Choroid plexus epithelial cell (primary cell): ENCODE results near the gene RTTN.
A peak's percentile ranks its signal among the peaks of the same experiment; 100 is the strongest.

Source experiments
- DNase-seq: peaks from one replicate; pipeline ENCODE4 v3.0.0-alpha.2; 2010; ENCODE audit warnings: low read depth
- H3K4me3 ChIP-seq: 2 replicates; pipeline ENCODE4 v1.5.1; 2011; ENCODE audit warnings: low read depth, mild to moderate bottlenecking, control low read depth, low read length, moderate library complexity
- TF ChIP-seq, protein P1 (sequence below): conservative IDR thresholded peaks from 2 replicates; pipeline ENCODE4 v1.5.1; 2011; ENCODE audit warnings: low read depth, mild to moderate bottlenecking, control low read depth, inconsistent platforms, low read length, moderate library complexity

The RTTN gene

DNA sequence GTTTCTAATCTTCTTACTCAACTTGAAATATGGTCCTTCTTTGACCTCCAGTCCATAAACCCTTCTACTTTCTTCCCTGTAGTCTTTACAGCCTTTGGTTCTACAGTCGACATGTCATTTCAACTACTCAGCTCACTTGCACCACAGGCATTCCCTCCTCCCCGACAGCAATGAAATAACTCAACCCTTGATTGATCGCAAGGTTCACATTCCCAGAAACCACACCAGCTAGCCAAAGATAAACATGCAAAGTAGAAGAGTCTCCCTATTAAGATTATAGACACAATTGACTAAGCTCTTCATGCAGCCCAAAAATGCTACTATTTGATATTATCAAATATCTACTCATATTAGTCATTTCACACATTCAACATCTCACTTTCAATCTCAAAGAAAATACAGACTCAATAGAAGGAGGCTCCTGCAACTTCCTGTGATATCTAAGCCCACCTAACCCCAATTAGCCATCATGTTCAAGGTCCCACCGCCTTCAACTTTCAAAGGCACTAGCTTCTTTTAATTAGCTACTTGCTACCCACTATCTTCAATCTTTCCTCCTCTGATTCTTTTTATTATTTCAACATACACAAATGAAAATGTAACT lies 50.8 kb downstream of the RTTN start:
- no peak overlapping the region for H3K4me3 ChIP-seq
- DNase-seq, result peak; percentile 94
- TF ChIP-seq, protein P1, sequence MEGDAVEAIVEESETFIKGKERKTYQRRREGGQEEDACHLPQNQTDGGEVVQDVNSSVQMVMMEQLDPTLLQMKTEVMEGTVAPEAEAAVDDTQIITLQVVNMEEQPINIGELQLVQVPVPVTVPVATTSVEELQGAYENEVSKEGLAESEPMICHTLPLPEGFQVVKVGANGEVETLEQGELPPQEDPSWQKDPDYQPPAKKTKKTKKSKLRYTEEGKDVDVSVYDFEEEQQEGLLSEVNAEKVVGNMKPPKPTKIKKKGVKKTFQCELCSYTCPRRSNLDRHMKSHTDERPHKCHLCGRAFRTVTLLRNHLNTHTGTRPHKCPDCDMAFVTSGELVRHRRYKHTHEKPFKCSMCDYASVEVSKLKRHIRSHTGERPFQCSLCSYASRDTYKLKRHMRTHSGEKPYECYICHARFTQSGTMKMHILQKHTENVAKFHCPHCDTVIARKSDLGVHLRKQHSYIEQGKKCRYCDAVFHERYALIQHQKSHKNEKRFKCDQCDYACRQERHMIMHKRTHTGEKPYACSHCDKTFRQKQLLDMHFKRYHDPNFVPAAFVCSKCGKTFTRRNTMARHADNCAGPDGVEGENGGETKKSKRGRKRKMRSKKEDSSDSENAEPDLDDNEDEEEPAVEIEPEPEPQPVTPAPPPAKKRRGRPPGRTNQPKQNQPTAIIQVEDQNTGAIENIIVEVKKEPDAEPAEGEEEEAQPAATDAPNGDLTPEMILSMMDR, result no peak

- TF ChIP-seq, protein P1, result no peak
- no peak for DNase-seq
- no peak overlapping the region for H3K4me3 ChIP-seq
Observed at GRCh38 chr18:70151614-70152013, 53.9 kb downstream of the RTTN start.

GRCh38 chr18:70149616-70150301 lies 55.7 kb downstream of the RTTN start:
- H3K4me3 ChIP-seq, result no peak overlapping the region
- TF ChIP-seq, protein P1, result no peak
- DNase-seq, result no peak

DNA sequence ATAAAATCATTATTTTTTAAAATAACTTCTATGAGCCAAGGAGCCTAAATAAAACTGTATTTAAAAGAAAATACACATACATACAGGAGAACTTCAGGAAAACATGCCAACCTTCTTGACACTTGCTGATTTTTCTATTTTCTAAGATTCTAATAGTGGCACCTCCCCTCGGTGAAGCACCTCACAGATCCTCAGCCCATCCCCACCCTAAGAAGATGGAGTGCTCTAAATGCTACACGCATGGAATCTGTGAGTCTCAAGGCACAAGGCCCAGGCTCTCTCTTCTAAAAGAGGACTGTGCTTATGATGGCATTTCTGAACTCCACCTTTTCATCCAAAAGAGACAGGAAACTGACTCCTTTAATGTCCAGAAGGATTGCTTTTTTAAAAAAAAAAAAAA lies 56.3 kb downstream of the RTTN start:
- no peak for DNase-seq
- no peak overlapping the region for H3K4me3 ChIP-seq
- TF ChIP-seq, protein P1, result no peak

DNA sequence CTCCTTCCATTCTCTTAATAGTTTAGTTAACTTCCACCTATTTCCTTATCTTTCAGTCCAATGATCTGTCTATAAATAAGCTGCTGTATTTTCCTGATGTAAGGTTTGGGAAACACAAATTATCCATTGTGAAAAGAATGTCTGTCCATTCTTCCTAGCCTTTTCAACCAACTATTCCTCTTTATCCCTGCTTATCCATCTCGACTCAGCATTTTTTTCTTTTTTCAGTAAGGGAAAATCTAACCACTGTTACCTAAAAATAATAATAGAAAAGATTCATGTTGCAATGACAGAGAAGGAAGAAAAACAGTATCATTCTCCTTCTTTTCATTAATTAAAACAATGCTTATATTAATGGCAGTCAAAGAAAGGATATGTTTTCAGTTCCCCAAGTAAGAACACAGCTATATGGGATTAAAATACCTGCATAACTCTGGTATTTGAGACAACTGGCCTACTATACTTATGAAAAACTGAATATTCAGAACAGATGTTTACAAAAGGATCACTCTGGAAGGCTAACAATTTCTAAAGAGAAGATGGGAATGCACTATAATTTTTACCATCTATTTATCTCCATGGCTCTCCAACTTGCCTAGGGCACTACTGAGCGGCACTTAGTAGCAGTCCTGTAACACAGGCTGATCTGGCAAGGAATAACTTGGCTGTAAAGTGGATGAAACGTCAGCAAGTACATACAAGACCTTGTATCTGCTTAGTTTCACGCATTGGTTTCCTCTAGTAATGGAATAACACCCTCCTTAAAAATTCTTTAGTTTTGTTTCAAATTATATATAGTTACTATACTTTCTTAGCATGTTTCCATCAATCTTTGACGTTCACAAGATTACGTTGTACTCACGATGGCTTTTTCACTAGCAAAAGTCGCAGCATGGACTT lies 57.2 kb downstream of the RTTN start:
- DNase-seq, result no peak
- TF ChIP-seq, protein P1, result no peak
- no peak overlapping the region for H3K4me3 ChIP-seq

GRCh38 chr18:70146174-70146573 lies 59.3 kb downstream of the RTTN start:
- TF ChIP-seq, protein P1, result no peak
- no peak for DNase-seq
- H3K4me3 ChIP-seq, result no peak overlapping the region
